Esophagus (tissue), 2 donors: ENCODE results near the gene UPB1. TPM values are rescaled to one million over a fixed set of nuclear protein-coding genes. Genes with fewer than 3 reads are reported as not detected.

Experiments used
- H3K27ac ChIP-seq, 2 donors: one replicate each; pipeline ENCODE4 v1.5.1; 2013; ENCODE audit warnings: low read depth in 2 of 2, mild to moderate bottlenecking in 2 of 2, inconsistent platforms in 1 of 2, low read length in 1 of 2, moderate library complexity in 1 of 2
- H3K27me3 ChIP-seq, 2 donors: one replicate each; pipeline ENCODE4 v1.6.1; 2013; ENCODE audit warnings: low read length in 2 of 2, control low read depth in 1 of 2, mild to moderate bottlenecking in 1 of 2; ENCODE audit not compliant: insufficient read depth in 2 of 2, control insufficient read depth in 1 of 2
- H3K36me3 ChIP-seq, 2 donors: one replicate each; pipeline ENCODE4 v1.6.1; 2013; ENCODE audit warnings: low read length in 1 of 2; ENCODE audit not compliant: control insufficient read depth in 2 of 2, insufficient read depth in 2 of 2
- H3K4me1 ChIP-seq, 2 donors: one replicate each; pipeline ENCODE4 v1.6.1; 2013; ENCODE audit warnings: low read length in 1 of 2; ENCODE audit not compliant: control insufficient read depth in 2 of 2, insufficient read depth in 2 of 2
- H3K4me3 ChIP-seq, 2 donors: one replicate each; pipeline ENCODE4 v1.5.1; 2013; ENCODE audit warnings: low read length in 2 of 2, mild to moderate bottlenecking in 2 of 2, low read depth in 1 of 2, moderate library complexity in 1 of 2
- H3K9me3 ChIP-seq, 2 donors: one replicate each; pipeline ENCODE4 v1.6.1; 2013; ENCODE audit warnings: mild to moderate bottlenecking in 2 of 2, low read depth in 1 of 2, low read length in 1 of 2, moderate library complexity in 1 of 2; ENCODE audit not compliant: control insufficient read depth in 2 of 2, insufficient read depth in 1 of 2
- WGBS, 2 donors: extraction: QIAGEN DNeasy Blood & Tissue Kit; methylation state at CpG; one replicate each; pipeline ENCODE4 v1.1.7; 2013; 5-methylcytosine and 5-hydroxymethylcytosine counted together
- polyA plus RNA-seq, 2 donors: library from polyadenylated mRNA; stranded (reverse); fragments of 200-250 nt; gene quantifications; one replicate each; pipeline ENCODE4 v1.2.3, GENCODE V29; 2013
- donor health status: healthy with polysubstance abuse.
- donor health status: Bipolar disorder and iron deficiency.

The UPB1 gene
- polyA plus RNA-seq, 2 donors = 0.04 to 0.06 TPM

- 33 to 43% methylated on average over 10 of the region's 10 CpGs for WGBS, 2 donors
- Histone ChIP-seq H3K4me3 (no peak overlapping the region), H3K27ac (no peak overlapping the region), H3K9me3 (no peaks in the 10 kb centered on the region), H3K4me1 (peaks cover 0 to 3% of the 10 kb centered on the region in 2 donors), H3K36me3 (no peaks in the 10 kb centered on the region), H3K27me3 (no peaks in the 10 kb centered on the region)
Observed at GRCh38 chr22:24510637-24511625, 15.8 kb downstream of the UPB1 start.

GRCh38 chr22:24512043-24512442 is 16.9 kb downstream of the UPB1 start:
- H3K36me3 ChIP-seq = no peaks in the 10 kb centered on the region
- H3K27ac ChIP-seq = no peak overlapping the region
- WGBS, 2 donors = 53 to 65% methylated on average over 3 of the region's 3 CpGs
- H3K4me3 ChIP-seq = no peak overlapping the region
- H3K4me1 ChIP-seq = no peaks in the 10 kb centered on the region
- H3K9me3 ChIP-seq = no peaks in the 10 kb centered on the region
- H3K27me3 ChIP-seq = no peaks in the 10 kb centered on the region

GRCh38 chr22:24513378-24514240 is 18.5 kb downstream of the UPB1 start:
- no peaks in the 10 kb centered on the region for H3K36me3 ChIP-seq
- no peaks in the 10 kb centered on the region for H3K9me3 ChIP-seq
- H3K27ac ChIP-seq = no peak overlapping the region
- H3K4me3 ChIP-seq = no peak overlapping the region
- H3K27me3 ChIP-seq = no peaks in the 10 kb centered on the region
- no peaks in the 10 kb centered on the region for H3K4me1 ChIP-seq
- WGBS, 2 donors = 90 to 91% methylated on average over 9 of the region's 9 CpGs

- no peak overlapping the region for H3K4me3 ChIP-seq
- H3K27me3 ChIP-seq = no peaks in the 10 kb centered on the region
- no peaks in the 10 kb centered on the region for H3K9me3 ChIP-seq
- WGBS, 2 donors = 50 to 54% methylated on average over 14 of the region's 14 CpGs
- H3K27ac ChIP-seq = no peak overlapping the region
- H3K4me1 ChIP-seq = no peaks in the 10 kb centered on the region
- H3K36me3 ChIP-seq = no peaks in the 10 kb centered on the region
Observed at GRCh38 chr22:24514241-24515026, 19.3 kb downstream of the UPB1 start.

DNA sequence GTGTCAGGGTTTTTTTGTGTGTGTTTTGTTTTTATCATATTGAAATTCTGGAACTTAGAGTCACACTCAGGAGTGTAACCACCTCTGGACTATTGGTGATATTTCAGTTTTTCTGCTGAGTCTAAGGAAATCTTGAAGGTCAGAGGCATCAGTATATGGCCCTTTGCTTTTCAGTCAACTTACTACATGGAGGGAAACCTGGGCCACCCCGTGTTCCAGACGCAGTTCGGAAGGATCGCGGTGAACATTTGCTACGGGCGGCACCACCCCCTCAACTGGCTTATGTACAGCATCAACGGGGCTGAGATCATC is 19.9 kb downstream of the UPB1 start:
- 87 to 89% methylated on average over 8 of the region's 8 CpGs for WGBS, 2 donors

DNA sequence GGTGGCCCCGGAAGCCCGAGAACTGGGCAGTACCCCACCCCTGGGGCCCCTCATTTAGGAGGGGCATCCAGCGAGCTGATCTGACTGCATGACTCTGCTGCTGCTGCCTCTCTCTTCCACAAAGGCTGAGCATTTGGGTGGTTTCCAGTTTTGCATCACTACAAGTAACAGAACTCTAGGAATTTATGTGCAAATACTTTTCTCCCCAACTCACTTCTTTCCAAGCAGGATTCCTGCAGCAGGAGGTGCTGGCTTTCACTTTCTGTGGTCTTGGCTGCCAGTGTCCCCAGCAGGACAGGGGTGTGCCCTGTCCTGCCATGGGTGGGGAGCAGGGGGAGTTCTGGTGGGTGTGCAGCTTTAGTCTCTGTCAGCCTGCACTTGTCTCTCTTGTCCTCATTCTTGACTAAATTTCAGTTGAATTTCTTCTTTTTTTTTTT is 21.2 kb downstream of the UPB1 start:
- no peaks in the 10 kb centered on the region for H3K36me3 ChIP-seq
- peaks cover 0 to 3% of the 10 kb centered on the region in 2 donors for H3K4me1 ChIP-seq
- no peak overlapping the region for H3K27ac ChIP-seq
- no peaks in the 10 kb centered on the region for H3K9me3 ChIP-seq
- WGBS, 2 donors = 23 to 43% methylated on average over 3 of the region's 3 CpGs
- H3K27me3 ChIP-seq = no peaks in the 10 kb centered on the region
- no peak overlapping the region for H3K4me3 ChIP-seq

More for the DNA sequence above, 19.9 kb downstream of the UPB1 start:
- H3K4me3 ChIP-seq = no peak overlapping the region
- no peaks in the 10 kb centered on the region for H3K27me3 ChIP-seq
- no peaks in the 10 kb centered on the region for H3K36me3 ChIP-seq
- no peaks in the 10 kb centered on the region for H3K9me3 ChIP-seq
- H3K27ac ChIP-seq = no peak overlapping the region
- H3K4me1 ChIP-seq = no peaks in the 10 kb centered on the region

GRCh38 chr22:24517446-24517845 is 22.3 kb downstream of the UPB1 start:
- Histone ChIP-seq H3K27ac (no peak overlapping the region), H3K36me3 (no peaks in the 10 kb centered on the region), H3K4me1 (peaks cover 3% of the 10 kb centered on the region in 2 donors), H3K27me3 (no peaks in the 10 kb centered on the region), H3K9me3 (no peaks in the 10 kb centered on the region), H3K4me3 (no peak overlapping the region)
- 95 to 96% methylated on average over 2 of the region's 2 CpGs for WGBS, 2 donors

DNA sequence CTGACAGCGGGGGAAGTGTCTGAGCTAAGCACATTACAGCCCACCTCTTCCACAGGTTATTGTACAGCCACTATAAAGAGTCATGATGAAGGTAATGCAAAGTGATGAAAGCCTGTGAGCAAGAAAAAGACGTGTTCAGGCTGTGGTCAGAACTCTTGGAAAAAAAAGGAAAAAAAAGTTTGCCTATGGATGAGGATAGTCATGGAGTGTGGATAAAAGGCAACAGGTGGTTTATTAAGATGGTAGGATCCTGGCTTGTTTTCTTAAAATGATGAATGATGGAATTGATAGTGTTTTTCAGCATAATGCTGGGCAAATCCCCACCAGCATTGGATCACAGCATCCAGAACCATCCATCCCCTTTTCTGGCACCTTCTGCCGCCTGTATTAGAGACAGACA is 23.1 kb downstream of the UPB1 start:
- Histone ChIP-seq H3K27me3 (no peaks in the 10 kb centered on the region), H3K27ac (no peak overlapping the region), H3K4me3 (no peak overlapping the region), H3K4me1 (peaks cover 3% of the 10 kb centered on the region in 2 donors), H3K36me3 (no peaks in the 10 kb centered on the region), H3K9me3 (no peaks in the 10 kb centered on the region)
- 84% methylated on average over 3 of the region's 3 CpGs for WGBS, 2 donors
